ENCODE measurements around the gene EFCAB7. TPM values are rescaled to one million over a fixed set of nuclear protein-coding genes. Genes with fewer than 3 reads are reported as not detected.

EFCAB7 gene, protein sequence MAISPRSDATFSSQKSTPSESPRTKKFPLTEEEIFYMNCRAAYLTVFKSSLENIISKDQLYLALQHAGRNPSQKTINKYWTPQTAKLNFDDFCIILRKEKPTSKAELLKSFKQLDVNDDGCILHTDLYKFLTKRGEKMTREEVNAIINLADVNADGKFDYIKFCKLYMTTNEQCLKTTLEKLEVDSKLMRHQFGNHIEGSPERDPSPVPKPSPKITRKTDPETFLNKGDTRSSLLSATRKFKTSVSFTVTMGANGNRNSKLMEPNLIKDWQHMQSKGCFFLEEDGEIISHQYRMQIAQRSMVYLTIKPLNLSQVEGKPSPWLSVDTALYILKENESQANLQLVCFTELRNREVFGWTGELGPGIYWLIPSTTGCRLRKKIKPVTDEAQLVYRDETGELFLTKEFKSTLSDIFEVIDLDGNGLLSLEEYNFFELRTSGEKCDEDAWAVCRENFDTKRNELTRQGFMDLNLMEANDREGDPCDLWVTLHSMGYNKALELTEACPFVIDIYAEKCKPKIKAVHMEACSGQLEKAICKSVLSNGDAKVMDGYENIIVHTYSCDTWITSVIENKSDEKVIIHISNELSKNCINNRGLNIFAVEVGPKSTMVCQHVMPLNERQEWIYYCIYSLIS
- total RNA-seq, result 11.1 TPM

DNA sequence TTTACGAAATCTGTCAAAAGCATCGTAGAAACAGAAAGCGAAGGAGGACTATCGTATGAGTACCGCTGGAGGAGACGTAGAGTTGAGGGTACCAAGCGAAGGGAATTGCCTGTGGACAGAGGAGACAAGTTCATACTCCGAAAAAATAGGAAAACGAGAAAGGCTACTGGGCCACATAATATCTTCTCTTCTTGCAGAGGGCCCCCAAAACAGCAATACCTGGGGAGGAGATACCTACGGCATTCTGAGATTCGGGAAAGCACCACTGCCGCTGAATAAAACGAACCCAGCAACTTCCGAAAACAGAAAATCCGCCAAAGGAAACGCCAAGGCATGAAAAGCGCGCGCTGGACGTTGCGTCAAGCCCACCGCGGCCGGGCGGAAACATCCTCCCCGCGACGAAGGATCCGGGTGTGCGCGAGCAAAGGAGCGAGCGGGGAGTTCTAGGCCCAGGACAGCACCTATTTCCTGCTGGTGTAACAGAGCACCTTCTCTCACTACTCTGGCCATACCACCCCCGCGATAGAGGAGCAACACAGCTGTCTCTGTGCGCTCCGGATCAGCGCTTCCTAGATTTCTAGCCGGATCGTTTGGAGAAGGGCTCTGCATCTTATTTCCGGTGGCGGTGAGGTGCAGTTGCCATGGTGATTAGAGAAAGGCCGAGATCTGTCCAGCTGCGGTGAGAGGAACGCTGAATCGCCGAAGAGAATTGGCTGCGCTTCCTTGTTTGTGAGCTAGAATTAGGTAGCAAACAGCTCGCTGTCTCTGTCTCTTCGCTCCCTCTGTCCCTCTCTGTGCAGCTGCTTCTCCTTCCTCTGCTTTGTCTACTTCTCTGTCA lies at the start of gene EFCAB7, which contains the start of gene ITGB3BP:
EFCAB7 (plus strand) TSS at position 635 of the 838 bp plus-strand sequence. CDS start 2,048 bp downstream, outside the sequence.
ITGB3BP (minus strand) TSS at position 335 of the 838 bp plus-strand sequence; CDS start at position 243, 92 bp downstream.
- DNase-seq (ENCODE audit: low spot score), result peak; percentile 87
- intact Hi-C loops (cut with DNase I), result no loop called here
- ATAC-seq, result peak; percentile 98

DNA sequence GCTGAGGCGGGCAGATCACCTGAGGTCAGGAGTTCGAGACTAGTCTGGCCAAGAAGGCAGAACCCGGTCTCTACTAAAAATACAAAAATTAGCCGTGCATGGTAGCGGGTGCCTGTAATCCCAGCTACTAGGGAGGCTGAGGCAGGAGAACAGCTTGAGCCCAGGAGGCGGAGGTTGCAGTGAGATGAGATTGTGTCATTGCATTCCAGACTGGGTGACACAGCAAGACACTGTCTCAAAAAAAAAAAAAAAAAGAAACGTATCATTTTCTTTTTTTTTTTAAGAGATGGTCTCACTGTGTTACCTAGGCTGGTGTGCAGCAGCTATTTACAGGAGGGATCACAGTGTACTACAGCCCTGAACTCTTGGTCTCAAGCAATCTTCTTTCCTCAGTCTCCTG lies 47.6 kb upstream of the EFCAB7 start:
- DNase-seq (ENCODE audit: low spot score), result no peak
- no peak for ATAC-seq
- intact Hi-C loops (cut with DNase I), result no loop called here

DNA sequence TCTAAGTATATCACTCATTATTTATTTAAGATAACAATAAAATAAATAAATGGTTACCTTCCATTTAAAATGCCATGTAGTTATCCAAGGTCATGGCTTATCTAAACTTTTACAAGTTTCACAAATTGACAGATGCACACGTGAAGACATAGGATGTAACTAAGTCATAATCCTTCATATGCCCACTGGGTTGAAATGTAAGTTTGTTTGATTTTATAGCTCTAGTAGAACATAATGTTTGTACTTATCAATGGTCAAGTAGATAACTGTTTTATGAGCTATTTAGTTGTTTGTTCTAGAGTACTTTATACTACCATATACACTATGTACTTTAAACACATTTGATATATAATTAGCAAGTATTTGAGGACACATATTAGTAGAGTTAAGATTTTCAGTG lies 43.3 kb upstream of the EFCAB7 start:
- DNase-seq (ENCODE audit: low spot score) (no peak), ATAC-seq (no peak)
- intact Hi-C loops (cut with DNase I), result no loop called here

DNA sequence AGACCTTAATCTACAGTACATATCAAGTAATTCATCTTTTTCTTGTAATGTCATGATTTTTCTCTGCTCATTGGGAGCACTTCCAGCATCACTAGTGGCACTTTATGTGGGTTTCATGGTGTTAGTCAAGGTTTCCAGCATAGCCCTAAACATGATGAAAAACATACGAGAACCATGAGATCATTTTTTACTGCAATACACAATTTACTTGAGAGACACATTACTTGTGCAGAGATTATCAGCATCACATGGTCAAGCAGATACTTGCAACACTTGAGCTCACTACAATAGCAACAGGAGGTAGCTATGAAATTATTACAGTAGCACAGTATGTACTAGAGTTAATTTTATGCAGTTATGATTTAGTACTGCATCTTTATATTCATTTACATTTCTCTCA lies 36.7 kb upstream of the EFCAB7 start:
- DNase-seq (ENCODE audit: low spot score) (no peak), ATAC-seq (no peak)
- intact Hi-C loops (cut with DNase I), result no loop called here

DNA sequence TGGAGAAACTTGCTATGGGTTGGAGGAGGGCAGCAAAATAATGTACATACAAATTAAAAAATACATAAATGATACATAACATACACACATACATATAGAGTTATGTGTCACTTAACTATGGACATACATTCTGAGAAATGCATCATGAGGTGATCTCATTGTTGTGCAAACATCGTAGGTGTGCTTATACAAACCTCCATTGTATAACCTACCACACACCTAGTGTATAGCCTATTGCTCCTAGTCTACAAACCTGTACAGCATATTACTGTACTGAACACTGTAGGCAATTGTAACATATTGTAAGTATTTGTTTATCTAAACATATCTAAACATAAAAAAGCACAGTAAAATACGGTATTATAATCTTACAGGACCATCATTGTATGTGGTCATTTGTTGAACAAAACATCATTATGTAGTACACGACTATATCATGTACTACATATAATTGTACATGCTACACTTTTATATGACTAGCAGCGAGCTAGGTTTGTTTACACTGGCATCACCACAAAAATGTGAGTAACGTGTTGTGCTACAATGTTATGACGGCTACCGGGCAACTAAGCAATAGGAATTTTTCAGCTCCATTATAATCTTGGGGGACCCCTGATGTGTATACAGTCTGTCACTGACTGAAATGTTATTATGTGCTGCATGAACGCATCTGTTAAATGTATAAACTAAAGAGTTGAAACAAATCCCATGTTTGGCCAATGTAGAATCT lies 35.8 kb upstream of the EFCAB7 start:
- ATAC-seq (no peak), DNase-seq (ENCODE audit: low spot score) (no peak)
- intact Hi-C loops (cut with DNase I), result no loop called here

DNA sequence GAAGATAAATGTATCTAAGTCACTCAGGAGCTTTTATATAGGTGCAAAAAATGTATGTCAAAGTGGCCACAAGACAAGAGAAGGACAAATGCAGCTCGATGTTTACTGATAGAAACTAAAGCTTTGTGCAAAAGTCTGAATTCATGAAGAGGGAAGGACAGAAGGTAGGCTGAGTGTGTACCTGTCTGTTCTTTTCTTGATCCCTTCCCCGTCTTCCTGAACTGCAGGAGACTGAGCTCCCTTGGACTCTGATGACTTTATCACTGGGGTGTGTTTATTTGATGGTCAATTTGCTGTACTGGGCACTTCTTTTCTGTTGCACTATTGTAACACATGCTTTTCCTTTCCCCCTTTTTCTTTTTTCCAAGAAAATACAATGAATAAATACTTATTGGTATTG lies 25.7 kb upstream of the EFCAB7 start:
- ATAC-seq, result no peak
- intact Hi-C loops (cut with DNase I), result no loop called here
- no peak for DNase-seq (ENCODE audit: low spot score)

DNA sequence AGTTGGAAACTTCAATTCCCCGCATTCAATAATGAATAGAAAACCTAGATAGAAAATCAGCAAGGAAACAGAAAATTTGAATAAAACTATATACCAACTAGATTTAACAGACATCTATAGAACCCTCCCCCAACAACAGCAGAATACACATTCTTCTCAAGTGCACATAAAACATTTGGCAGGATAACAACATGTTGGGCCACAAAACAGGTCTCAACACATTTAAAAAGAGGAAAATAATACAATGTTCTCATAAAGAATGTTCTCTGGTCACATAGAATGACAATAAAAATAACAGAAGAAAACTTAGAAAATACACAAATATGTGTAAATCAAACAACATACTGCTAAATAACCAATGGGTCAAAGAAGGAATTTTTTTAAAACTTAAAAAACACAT lies 25.2 kb upstream of the EFCAB7 start:
- intact Hi-C loops (cut with DNase I), result no loop called here
- DNase-seq (ENCODE audit: low spot score), result no peak
- ATAC-seq, result no peak

DNA sequence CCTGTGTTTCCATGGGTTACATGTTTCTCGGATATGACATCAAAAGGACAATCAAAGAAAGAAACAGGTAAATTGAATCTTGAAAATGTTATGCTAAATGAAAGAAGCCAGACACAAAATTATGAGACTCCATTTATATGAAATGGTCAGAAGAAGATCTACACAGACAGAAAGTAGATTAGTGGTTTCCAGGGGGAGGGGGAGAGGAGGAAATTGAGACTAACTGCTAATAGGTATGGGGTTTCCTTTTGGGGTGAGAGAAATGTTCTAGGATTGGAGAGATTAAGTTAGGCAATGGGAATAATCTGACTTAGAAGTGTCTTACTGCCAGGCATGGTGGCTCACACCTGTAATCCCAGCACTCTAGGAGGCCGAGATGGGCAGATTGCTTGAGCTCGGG lies 22.1 kb upstream of the EFCAB7 start:
- no peak for ATAC-seq

DNA sequence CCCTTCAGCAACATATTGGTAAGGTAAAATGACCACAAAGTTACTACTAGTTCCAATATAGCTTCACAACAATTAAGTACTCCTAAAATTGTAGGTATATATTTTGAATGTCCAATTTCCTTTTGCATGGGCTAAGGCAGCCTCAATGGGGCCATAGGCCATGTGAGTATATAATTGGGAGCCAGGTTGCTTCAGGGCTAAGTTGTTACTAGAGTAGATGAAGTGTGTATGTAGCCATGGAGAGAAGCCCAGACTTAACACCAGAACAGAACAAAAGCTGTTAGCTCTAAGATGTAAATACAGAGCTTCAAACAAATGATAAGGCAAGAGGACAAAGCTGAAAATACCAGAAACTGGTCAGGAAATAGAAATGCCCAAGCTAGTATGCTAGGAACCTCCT lies 16.5 kb upstream of the EFCAB7 start:
- DNase-seq (ENCODE audit: low spot score), result no peak
- intact Hi-C loops (cut with DNase I), result no loop called here
- no peak for ATAC-seq

More for the DNA sequence above, 22.1 kb upstream of the EFCAB7 start:
- intact Hi-C loops (cut with DNase I), result no loop called here
- no peak for DNase-seq (ENCODE audit: low spot score)

DNA sequence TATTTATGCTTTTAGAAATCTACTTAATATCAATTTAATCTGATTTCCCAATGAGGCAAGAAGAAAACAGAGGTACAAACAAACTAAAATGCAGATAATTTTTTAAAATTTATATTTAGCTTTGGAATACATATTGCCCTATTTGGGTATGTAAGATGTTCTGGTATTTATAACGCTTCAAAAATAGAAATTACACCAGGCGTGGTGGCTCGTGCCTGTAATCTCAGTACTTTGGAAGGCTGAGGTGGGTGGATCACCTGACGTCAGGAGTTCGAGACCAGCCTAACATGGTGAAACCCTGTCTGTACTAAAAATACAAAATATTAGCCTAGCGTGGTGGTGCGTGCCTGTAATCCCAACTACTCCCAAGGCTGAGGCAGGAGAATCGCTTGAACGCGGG lies 13.6 kb upstream of the EFCAB7 start:
- DNase-seq (ENCODE audit: low spot score) (no peak), ATAC-seq (no peak)
- intact Hi-C loops (cut with DNase I), result no loop called here

DNA sequence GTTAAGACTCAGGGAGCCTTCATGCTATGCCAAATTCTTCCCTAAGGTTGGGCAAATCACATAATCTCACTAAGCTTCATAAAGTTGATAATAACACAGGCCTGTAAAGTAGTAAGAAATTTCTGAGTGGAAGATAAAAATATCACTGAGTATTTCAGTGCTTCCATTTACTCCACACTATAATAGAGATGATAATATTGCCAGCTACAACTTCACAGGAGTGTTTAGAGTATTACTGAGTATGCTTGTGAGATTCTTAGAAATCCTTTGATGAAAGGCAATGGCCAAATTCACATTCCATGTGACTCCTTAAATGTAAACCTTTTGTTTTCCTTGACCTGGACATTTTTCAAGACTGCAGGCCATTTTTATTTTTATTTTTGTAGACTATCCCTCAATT lies 10.7 kb upstream of the EFCAB7 start:
- ATAC-seq, result no peak
- DNase-seq (ENCODE audit: low spot score), result no peak
- intact Hi-C loops (cut with DNase I), result no loop called here

DNA sequence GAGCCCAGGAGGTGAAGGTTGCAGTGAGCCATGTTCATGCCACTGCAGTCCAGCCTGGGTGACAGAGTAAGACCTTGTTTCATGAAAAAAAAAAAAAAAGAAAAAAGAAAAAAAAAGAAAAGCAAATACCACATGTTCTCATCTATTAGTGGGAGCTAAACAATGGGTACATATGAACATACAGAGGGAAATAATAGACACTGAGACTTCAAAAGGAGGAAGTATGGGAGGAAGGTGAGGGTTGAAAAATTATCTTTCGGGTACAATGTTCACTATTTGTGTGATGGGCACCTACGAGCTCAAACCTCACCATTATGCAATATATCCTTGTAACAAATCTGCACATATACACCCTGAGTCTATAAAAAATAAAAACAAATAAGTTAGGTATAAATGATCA lies 6.7 kb upstream of the EFCAB7 start:
- no peak for DNase-seq (ENCODE audit: low spot score)
- ATAC-seq, result no peak
- intact Hi-C loops (cut with DNase I), result no loop called here

DNA sequence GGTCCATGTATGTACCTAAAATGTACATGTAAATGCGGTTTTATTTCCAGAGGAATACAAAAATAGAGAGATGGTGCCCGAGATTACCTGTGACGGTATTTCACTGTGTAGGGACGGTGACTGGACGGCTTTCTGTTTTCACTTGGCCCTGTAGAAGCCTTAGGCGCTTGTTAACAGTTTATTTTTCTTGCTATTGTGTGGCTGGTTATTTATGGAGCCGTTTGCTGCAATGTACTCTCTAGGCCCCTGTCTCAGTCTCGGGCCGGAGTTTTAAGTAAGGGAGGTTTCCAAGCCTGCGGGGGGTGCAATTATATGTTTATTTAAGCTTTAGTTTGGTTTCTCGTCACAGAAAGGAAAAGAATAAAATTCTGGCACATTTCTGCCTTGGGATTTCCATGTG lies 413 bp downstream of the EFCAB7 start:
- intact Hi-C loops (cut with DNase I), result no loop called here
- peak; percentile 50 for ATAC-seq
- no peak for DNase-seq (ENCODE audit: low spot score)

DNA sequence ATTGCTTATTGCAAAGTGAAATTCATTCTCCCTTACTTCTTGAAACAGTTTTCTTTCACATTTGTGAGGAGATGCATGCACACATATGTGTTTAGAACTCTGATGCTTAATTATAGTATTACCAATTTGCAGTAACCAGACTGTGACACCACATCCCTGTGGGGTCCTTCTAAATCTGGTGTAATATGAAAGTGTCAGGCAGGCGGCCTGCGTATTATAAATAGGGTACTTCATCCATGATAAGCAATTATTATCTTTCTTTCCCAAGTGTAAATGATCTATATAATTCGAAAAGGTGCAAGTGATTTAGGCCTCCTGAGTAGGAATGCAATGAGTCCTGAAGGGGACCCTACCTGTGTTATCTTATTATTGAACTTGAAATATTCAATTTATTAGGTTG lies 876 bp downstream of the EFCAB7 start:
- DNase-seq (ENCODE audit: low spot score) (no peak), ATAC-seq (no peak)
- intact Hi-C loops (cut with DNase I), result no loop called here

DNA sequence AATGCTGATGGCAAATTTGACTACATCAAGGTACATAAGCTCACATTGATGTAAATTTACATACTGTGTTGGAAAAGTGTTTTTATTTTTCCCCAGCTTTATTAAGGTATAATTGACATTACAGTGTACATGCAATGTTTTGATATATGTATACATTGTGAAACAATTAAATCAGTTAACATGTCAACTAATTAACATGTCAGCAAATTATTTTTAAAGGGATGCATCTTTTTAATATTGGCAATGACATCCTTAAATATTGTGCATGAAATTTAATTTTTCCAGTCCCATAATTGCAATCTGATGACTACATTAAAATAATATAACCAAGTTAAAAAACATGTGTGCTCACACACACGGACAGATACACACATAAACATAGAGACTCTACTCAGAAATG lies 9.4 kb downstream of the EFCAB7 start:
- intact Hi-C loops (cut with DNase I), result no loop called here
- DNase-seq (ENCODE audit: low spot score), result no peak
- ATAC-seq, result no peak

DNA sequence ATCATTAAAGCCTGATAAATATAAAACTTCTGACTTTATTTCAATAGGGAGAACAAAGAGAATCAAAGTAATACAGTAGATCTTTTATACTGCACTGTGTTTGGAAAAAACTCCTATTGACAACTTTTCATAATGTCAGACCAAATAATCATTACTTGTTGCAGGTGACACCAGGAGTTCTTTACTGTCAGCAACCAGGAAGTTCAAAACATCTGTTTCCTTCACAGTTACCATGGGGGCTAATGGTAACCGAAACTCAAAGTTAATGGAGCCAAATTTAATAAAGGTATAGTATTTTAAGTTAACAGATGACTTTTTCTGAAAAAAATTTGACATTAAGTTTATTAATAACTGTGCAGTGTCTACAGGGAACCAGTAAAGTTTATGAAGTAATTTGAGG lies 10.6 kb downstream of the EFCAB7 start:
- no peak for DNase-seq (ENCODE audit: low spot score)
- ATAC-seq, result no peak

DNA sequence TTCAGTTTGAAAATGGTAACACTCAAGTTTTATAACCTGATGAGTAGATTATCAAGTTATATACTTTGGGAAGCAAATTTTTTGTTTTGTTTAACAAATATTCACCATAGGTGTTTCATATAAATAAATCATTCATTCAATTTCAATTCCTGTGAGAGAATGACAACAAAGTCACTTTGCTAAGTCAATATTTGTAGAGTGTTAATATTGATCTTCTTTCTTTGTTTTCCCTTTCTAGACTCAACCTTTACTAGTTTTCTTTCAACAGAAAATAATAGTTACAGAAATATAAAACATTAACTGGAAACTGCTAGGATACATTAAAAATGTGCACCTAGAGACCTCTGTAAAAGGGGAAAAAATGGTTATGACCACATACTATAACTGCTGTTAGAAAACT lies 11.1 kb downstream of the EFCAB7 start:
- ATAC-seq, result no peak
- no peak for DNase-seq (ENCODE audit: low spot score)
- intact Hi-C loops (cut with DNase I), result no loop called here

More for the DNA sequence above, 10.6 kb downstream of the EFCAB7 start:
- intact Hi-C loops (cut with DNase I), result no loop called here

DNA sequence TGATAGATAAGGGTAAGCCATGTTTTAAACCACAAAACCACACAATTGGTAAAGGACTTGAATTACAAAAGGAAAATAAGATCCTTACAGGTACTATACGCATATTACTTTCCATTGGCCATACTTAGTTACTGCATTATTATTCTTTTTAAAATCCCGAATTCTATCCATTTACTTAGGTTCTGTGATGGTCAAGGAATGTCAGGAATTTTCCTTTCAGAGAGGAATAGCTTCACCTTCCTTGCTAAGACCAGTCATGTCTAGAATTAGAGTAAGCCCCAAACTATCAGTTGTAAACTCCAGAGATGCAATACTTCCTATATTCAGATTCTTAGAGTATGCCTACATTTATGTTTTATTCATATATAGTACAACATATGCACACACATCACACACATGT lies 13.7 kb downstream of the EFCAB7 start:
- intact Hi-C loops (cut with DNase I), result no loop called here
- ATAC-seq (no peak), DNase-seq (ENCODE audit: low spot score) (no peak)

DNA sequence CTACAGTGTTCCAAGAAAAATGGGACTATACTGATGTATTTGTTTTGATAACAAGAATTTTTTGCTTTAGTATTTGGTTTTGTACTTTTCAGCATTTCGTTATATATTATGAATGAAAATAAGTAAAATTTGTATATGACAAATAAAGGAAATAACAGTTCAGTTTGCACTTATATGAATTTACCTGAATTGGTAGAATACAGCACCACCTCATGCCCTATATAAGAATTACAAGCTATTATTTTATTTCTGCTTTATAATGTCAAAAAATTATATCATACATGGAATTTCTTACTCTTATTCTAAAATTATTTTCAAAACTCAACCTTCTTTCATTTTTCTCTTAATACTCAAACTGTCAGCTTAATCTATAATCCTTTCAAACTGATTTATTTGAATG lies 14.6 kb downstream of the EFCAB7 start:
- no peak for DNase-seq (ENCODE audit: low spot score)
- ATAC-seq, result no peak
- intact Hi-C loops (cut with DNase I), result no loop called here
